HepG2 (cell line): ENCODE data around the gene LRRC45. TPM values are rescaled to one million over a fixed set of nuclear protein-coding genes. Genes with fewer than 3 reads are reported as not detected.

ENCODE experiments used
- GLI4 ChIP-seq: sonication (generic); formaldehyde crosslinking; IDR thresholded peaks from 2 replicates; pipeline ENCODE4 v1.5.1; 2020; ENCODE audit warnings: missing genetic modification reagents, mild to moderate bottlenecking, moderate library complexity, borderline replicate concordance
- HDAC2 ChIP-seq: sonication (generic); formaldehyde crosslinking; IDR thresholded peaks from 2 replicates; pipeline ENCODE4 v1.4.0; 2020; ENCODE audit warnings: missing genetic modification reagents
- HNRNPK ChIP-seq: fragments of 200-400 bp; formaldehyde crosslinking; IDR thresholded peaks from 2 replicates; pipeline ENCODE4 v1.6.1; 2018; ENCODE audit warnings: low read length, low read depth, moderate library complexity, mild to moderate bottlenecking; ENCODE audit not compliant: poor library complexity, severe bottlenecking
- HNRNPLL ChIP-seq: fragments of 200-400 bp; formaldehyde crosslinking; IDR thresholded peaks from 2 replicates; pipeline ENCODE4 v1.6.1; 2017; ENCODE audit warnings: mild to moderate bottlenecking, low read depth, low read length; ENCODE audit not compliant: poor library complexity, severe bottlenecking
- HOXA9 ChIP-seq: sonication (generic); formaldehyde crosslinking; IDR thresholded peaks from 2 replicates; pipeline ENCODE4 v1.8.1; 2022; ENCODE audit warnings: missing genetic modification reagents, mild to moderate bottlenecking, moderate library complexity, borderline replicate concordance
- MZF1 ChIP-seq: sonication (generic); formaldehyde crosslinking; IDR thresholded peaks from 2 replicates; pipeline ENCODE4 v1.8.1; 2023; ENCODE audit warnings: mild to moderate bottlenecking, missing genetic modification reagents, borderline replicate concordance
- PAX8 ChIP-seq: sonication (generic); formaldehyde crosslinking; IDR thresholded peaks from 2 replicates; pipeline ENCODE4 v1.8.0; 2022; ENCODE audit warnings: mild to moderate bottlenecking, missing genetic modification reagents, borderline replicate concordance
- RARA ChIP-seq: IDR thresholded peaks from 2 replicates; pipeline ENCODE4 v1.6.1; 2016; ENCODE audit warnings: missing genetic modification reagents, missing compliant biosample characterization
- SP5 ChIP-seq: IDR thresholded peaks from 2 replicates; pipeline ENCODE4 v1.6.1; 2016; ENCODE audit warnings: low read depth, borderline replicate concordance
- TOE1 ChIP-seq: sonication (generic); formaldehyde crosslinking; IDR thresholded peaks from 2 replicates; pipeline ENCODE4 v1.4.0; 2020; ENCODE audit warnings: mild to moderate bottlenecking, missing genetic modification reagents
- ZBTB42 ChIP-seq: sonication (generic); formaldehyde crosslinking; IDR thresholded peaks from 2 replicates; pipeline ENCODE4 v1.5.0; 2020; ENCODE audit warnings: mild to moderate bottlenecking, missing genetic modification reagents
- ZBTB7B ChIP-seq: sonication (generic); formaldehyde crosslinking; IDR thresholded peaks from 2 replicates; pipeline ENCODE4 v1.4.0; 2020; ENCODE audit warnings: missing genetic modification reagents
- ZKSCAN1 ChIP-seq: fragments of 150-350 bp; IDR thresholded peaks from 2 replicates; pipeline ENCODE4 v1.6.1; 2014; ENCODE audit warnings: low read length
- ZNF598 ChIP-seq: sonication (generic); formaldehyde crosslinking; IDR thresholded peaks from 2 replicates; pipeline ENCODE4 v1.5.1; 2020; ENCODE audit warnings: mild to moderate bottlenecking, missing genetic modification reagents, borderline replicate concordance
- ZNF652 ChIP-seq: IDR thresholded peaks from 2 replicates; pipeline ENCODE4 v1.6.1; 2016; ENCODE audit warnings: low read depth, borderline replicate concordance
- ZNF674 ChIP-seq: sonication (generic); formaldehyde crosslinking; IDR thresholded peaks from 2 replicates; pipeline ENCODE4 v1.5.0; 2020; ENCODE audit warnings: low read depth, mild to moderate bottlenecking, missing genetic modification reagents
- ZNF737 ChIP-seq: sonication (generic); formaldehyde crosslinking; IDR thresholded peaks from 2 replicates; pipeline ENCODE4 v1.5.0; 2020; ENCODE audit warnings: missing genetic modification reagents, mild to moderate bottlenecking, borderline replicate concordance
- ZNF747 ChIP-seq: sonication (generic); formaldehyde crosslinking; IDR thresholded peaks from 2 replicates; pipeline ENCODE4 v1.8.1; 2023; ENCODE audit warnings: missing genetic modification reagents, mild to moderate bottlenecking, borderline replicate concordance
- ZNF768 ChIP-seq: sonication (generic); formaldehyde crosslinking; IDR thresholded peaks from 2 replicates; pipeline ENCODE4 v1.4.0; 2020; ENCODE audit warnings: missing genetic modification reagents
- polyA plus RNA-seq, 8 experiments: library from polyadenylated mRNA; depleted of rRNA in 3 of 8; stranded (reverse) in 7 of 8; unstranded in 1 of 8; fragments of >200 nt; fragmentation: Illumina TruSeq in 4 of 8; extraction: Trizol in 4 of 8; gene quantifications; 2 replicates each; pipeline versions ENCODE4 v1.2.1 to v1.2.3, GENCODE V29; 2011 to 2016; ENCODE audit warnings: low read depth in 4 of 8, missing spikeins in 1 of 8, mixed read lengths in 1 of 8; ENCODE audit not compliant: insufficient read depth in 1 of 8
- total RNA-seq, 5 experiments: library from RNA; depleted of rRNA; stranded (reverse); fragments of >200 nt; fragmentation: Illumina TruSeq; extraction: Trizol; gene quantifications; 2 replicates each; pipeline ENCODE4 v1.2.3, GENCODE V29; 2016; ENCODE audit warnings: low read depth in 1 of 5
- TF ChIP-seq, protein P1 (sequence below): sonication (generic); formaldehyde crosslinking; IDR thresholded peaks from 2 replicates; pipeline ENCODE4 v1.4.0; 2020; ENCODE audit warnings: mild to moderate bottlenecking, missing genetic modification reagents
- TF ChIP-seq, protein P2 (sequence below): sonication (generic); formaldehyde crosslinking; IDR thresholded peaks from 2 replicates; pipeline ENCODE4 v1.4.0; 2020; ENCODE audit warnings: mild to moderate bottlenecking, missing genetic modification reagents
- TF ChIP-seq, protein P3 (sequence below): IDR thresholded peaks from 2 replicates; pipeline ENCODE4 v1.6.1; 2016; ENCODE audit warnings: mild to moderate bottlenecking
- TF ChIP-seq, protein P4 (sequence below): IDR thresholded peaks from 2 replicates; pipeline ENCODE4 v1.6.1; 2016; ENCODE audit warnings: control low read depth

Gene LRRC45
- total and polyA plus RNA-seq, 2 of the 13 experiments (the other 11 are each of a cell fraction or from before 2014, with no cell fraction given), result 11.6 to 48.1 TPM

DNA sequence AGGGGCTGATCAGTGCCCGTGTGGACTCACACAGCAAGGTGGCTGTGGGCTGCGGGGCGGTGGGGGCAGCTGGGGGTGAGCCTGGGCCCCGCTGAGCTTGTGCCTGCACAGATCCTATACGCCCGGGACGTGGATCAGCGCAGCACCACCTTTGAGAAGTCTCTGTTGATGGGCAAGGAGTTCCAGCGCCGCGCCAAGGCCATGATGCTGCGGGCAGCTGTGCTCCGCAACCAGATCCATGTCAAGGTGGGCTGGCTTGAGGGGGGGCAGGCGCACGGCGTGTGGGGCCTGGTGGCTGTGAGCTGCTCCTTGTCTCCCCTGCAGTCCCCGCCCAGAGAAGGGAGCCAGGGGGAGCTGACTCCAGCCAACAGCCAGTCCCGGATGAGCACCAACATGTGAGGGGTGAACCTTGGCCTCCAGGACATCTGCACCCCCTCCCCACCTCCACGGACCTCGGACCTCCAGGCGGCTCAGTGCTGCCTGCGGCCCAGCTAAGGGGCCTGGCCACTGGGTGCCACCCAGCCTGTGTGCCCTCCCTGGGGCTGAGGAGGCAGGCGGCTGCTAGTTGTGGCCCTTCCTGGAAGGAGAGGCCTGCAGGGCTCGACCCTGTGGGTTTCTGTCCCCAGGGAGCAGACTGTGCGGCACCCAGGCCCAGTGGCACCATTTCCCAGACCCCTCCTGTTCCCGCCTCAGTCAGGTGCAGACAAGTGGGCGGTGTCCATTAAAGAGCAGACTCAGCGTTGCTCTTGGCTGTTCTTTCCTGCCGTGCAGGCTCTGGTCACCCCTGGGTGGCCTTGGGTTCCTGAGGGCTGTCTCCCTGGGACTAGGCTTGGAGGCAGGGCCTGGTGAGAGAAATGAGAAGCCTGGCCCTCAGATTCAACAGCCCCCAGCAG is 33.9 kb downstream of the LRRC45 start (continued):
- TF ChIP-seq, protein P1, sequence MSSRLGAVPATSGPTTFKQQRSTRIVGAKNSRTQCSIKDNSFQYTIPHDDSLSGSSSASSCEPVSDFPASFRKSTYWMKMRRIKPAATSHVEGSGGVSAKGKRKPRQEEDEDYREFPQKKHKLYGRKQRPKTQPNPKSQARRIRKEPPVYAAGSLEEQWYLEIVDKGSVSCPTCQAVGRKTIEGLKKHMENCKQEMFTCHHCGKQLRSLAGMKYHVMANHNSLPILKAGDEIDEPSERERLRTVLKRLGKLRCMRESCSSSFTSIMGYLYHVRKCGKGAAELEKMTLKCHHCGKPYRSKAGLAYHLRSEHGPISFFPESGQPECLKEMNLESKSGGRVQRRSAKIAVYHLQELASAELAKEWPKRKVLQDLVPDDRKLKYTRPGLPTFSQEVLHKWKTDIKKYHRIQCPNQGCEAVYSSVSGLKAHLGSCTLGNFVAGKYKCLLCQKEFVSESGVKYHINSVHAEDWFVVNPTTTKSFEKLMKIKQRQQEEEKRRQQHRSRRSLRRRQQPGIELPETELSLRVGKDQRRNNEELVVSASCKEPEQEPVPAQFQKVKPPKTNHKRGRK (CRISPR knock-in tag), result no peak
- TF ChIP-seq ZNF674 (peak; percentile 87; the same call in 1 of the 2 replicates), HDAC2 (CRISPR knock-in tag) (peak; percentile 77; the same call in 1 of the 2 replicates), ZBTB7B (CRISPR knock-in tag) (peak; percentile 90), ZNF737 (CRISPR knock-in tag) (no peak), PAX8 (CRISPR knock-in tag) (peak; percentile 39; the same call in 1 of the 2 replicates), TOE1 (CRISPR knock-in tag) (no peak; the same call in 1 of the 2 replicates), ZNF747 (CRISPR knock-in tag) (peak; percentile 79), ZNF652 (CRISPR knock-in tag) (no peak), ZNF598 (CRISPR knock-in tag) (0 out of 2 replicates have a peak, but pooled peaks have one; percentile 83), HOXA9 (CRISPR knock-in tag) (no peak), HNRNPLL (no peak), MZF1 (CRISPR knock-in tag) (no peak), ZBTB42 (CRISPR knock-in tag) (no peak), HNRNPK (no peak), RARA (CRISPR knock-in tag) (peak; percentile 51), ZNF768 (CRISPR knock-in tag) (peak; percentile 57), SP5 (peak; percentile 64), GLI4 (CRISPR knock-in tag) (no peak), ZKSCAN1 (no peak)
- TF ChIP-seq, protein P2, sequence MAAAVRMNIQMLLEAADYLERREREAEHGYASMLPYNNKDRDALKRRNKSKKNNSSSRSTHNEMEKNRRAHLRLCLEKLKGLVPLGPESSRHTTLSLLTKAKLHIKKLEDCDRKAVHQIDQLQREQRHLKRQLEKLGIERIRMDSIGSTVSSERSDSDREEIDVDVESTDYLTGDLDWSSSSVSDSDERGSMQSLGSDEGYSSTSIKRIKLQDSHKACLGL (CRISPR knock-in tag), result no peak
- TF ChIP-seq, protein P3, sequence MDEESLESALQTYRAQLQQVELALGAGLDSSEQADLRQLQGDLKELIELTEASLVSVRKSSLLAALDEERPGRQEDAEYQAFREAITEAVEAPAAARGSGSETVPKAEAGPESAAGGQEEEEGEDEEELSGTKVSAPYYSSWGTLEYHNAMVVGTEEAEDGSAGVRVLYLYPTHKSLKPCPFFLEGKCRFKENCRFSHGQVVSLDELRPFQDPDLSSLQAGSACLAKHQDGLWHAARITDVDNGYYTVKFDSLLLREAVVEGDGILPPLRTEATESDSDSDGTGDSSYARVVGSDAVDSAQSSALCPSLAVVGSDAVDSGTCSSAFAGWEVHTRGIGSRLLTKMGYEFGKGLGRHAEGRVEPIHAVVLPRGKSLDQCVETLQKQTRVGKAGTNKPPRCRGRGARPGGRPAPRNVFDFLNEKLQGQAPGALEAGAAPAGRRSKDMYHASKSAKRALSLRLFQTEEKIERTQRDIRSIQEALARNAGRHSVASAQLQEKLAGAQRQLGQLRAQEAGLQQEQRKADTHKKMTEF, result peak; percentile 73; the same call in 1 of the 2 replicates
- TF ChIP-seq, protein P4, sequence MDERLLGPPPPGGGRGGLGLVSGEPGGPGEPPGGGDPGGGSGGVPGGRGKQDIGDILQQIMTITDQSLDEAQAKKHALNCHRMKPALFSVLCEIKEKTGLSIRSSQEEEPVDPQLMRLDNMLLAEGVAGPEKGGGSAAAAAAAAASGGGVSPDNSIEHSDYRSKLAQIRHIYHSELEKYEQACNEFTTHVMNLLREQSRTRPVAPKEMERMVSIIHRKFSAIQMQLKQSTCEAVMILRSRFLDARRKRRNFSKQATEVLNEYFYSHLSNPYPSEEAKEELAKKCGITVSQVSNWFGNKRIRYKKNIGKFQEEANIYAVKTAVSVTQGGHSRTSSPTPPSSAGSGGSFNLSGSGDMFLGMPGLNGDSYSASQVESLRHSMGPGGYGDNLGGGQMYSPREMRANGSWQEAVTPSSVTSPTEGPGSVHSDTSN (CRISPR knock-in tag), result no peak
